ENCODE measurements around the gene BMX. TPM values are rescaled to one million over a fixed set of nuclear protein-coding genes. Genes with fewer than 3 reads are reported as not detected.

BMX gene
- total RNA-seq, 1 donor from 2014 or later = 2.0 TPM

DNA sequence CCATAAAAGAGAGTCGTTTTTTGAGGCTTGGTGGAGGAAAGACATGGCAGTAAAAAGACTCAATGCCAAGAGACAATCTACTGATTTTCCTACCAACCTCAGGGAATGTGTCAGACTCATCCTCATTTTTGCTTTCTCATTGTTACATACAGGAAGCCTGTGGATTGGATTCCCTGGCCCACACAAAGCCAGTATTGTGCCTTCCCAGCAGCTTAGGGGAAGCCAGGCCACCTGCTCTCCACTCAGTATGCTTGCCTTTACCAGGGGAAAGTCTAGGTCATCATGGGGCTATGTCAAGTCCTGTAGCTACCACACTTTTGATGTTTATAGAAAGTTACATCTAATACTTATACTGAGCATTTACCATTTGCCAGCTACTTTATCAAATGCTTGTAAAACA is 11.0 kb downstream of the BMX start:
- Histone ChIP-seq H3K27ac (no peak overlapping the region), H3K9me3 (no peaks in the 10 kb centered on the region), H3K4me3 (no peak overlapping the region), H3K4me1 (no peaks in the 10 kb centered on the region), H3K36me3 (no peaks in the 10 kb centered on the region), H3K27me3 (no peaks in the 10 kb centered on the region)
- no peak for DNase-seq (ENCODE audit: extremely low spot score in 2 of 2)
- TF ChIP-seq POLR2A (IDR thresholded peaks at IDR 0.05) (no peak), POLR2AphosphoS5 (IDR thresholded peaks at IDR 0.05; ENCODE audit: insufficient read depth in 1 of 2, low read depth in 1 of 2) (no peak)
- TF ChIP-seq, protein P1, sequence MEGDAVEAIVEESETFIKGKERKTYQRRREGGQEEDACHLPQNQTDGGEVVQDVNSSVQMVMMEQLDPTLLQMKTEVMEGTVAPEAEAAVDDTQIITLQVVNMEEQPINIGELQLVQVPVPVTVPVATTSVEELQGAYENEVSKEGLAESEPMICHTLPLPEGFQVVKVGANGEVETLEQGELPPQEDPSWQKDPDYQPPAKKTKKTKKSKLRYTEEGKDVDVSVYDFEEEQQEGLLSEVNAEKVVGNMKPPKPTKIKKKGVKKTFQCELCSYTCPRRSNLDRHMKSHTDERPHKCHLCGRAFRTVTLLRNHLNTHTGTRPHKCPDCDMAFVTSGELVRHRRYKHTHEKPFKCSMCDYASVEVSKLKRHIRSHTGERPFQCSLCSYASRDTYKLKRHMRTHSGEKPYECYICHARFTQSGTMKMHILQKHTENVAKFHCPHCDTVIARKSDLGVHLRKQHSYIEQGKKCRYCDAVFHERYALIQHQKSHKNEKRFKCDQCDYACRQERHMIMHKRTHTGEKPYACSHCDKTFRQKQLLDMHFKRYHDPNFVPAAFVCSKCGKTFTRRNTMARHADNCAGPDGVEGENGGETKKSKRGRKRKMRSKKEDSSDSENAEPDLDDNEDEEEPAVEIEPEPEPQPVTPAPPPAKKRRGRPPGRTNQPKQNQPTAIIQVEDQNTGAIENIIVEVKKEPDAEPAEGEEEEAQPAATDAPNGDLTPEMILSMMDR (IDR thresholded peaks at IDR 0.05) = no peak
- intact Hi-C loops (cut with DNase I) = no loop called here

- no peak overlapping the region for H3K4me3 ChIP-seq
- no peak for DNase-seq (ENCODE audit: extremely low spot score in 2 of 2)
- no peaks in the 10 kb centered on the region for H3K9me3 ChIP-seq
- H3K27ac ChIP-seq = no peak overlapping the region
- no peaks in the 10 kb centered on the region for H3K4me1 ChIP-seq
- H3K27me3 ChIP-seq = no peaks in the 10 kb centered on the region
- H3K36me3 ChIP-seq = no peaks in the 10 kb centered on the region
- intact Hi-C loops (cut with DNase I) = no loop called here
- TF ChIP-seq POLR2A (IDR thresholded peaks at IDR 0.05) (no peak), POLR2AphosphoS5 (IDR thresholded peaks at IDR 0.05; ENCODE audit: insufficient read depth in 1 of 2, low read depth in 1 of 2) (no peak)
- TF ChIP-seq, protein P1 (IDR thresholded peaks at IDR 0.05) = no peak
Measured at GRCh38 chrX:15512401-15512965, 11.9 kb downstream of the BMX start.

DNA sequence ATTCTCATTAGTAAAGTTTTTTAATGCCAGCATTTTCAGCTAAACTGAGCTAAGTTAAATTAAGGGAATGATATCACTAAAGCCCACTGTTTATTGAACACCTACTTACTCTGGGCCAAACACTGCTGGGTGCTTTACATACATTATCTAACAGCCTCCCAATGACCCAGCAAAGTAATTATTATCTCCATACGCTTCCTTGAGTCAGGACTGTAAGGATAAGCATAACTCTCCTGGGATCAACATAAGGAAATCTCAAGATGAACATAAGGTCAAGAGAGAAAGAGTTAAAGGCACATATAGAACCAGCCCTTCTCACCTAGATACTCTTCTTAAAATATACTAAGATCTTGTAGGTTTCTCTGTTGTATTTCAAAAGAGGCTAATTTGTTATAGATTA is 13.7 kb downstream of the BMX start:
- H3K36me3 ChIP-seq = no peaks in the 10 kb centered on the region
- H3K27ac ChIP-seq = no peak overlapping the region
- TF ChIP-seq POLR2A (IDR thresholded peaks at IDR 0.05) (no peak), POLR2AphosphoS5 (IDR thresholded peaks at IDR 0.05; ENCODE audit: insufficient read depth in 1 of 2, low read depth in 1 of 2) (no peak)
- TF ChIP-seq, protein P1 (IDR thresholded peaks at IDR 0.05) = no peak
- no peaks in the 10 kb centered on the region for H3K9me3 ChIP-seq
- H3K4me3 ChIP-seq = no peak overlapping the region
- DNase-seq (ENCODE audit: extremely low spot score in 2 of 2) = no peak
- intact Hi-C loops (cut with DNase I) = no loop called here
- H3K4me1 ChIP-seq = no peaks in the 10 kb centered on the region
- no peaks in the 10 kb centered on the region for H3K27me3 ChIP-seq

DNA sequence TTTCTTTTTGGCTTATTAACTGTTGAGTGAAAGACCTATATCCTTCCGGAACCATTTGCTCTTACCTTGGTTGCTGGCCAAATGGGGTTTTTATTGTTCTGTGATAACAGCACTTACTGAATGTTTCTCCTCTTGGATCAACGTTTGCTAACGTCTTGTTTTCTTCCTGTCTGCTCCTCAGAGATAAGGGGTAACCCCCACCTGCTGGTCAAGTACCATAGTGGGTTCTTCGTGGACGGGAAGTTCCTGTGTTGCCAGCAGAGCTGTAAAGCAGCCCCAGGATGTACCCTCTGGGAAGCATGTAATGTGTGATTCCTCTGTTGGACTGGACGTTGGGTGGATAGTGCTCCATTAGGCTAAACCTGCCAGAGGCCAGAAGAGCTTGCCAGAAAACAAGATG is 15.3 kb downstream of the BMX start:
- no peak for DNase-seq (ENCODE audit: extremely low spot score in 2 of 2)
- intact Hi-C loops (cut with DNase I) = no loop called here
- no peak overlapping the region for H3K27ac ChIP-seq
- H3K4me1 ChIP-seq = no peaks in the 10 kb centered on the region
- no peaks in the 10 kb centered on the region for H3K9me3 ChIP-seq
- H3K36me3 ChIP-seq = no peaks in the 10 kb centered on the region
- TF ChIP-seq POLR2AphosphoS5 (IDR thresholded peaks at IDR 0.05; ENCODE audit: insufficient read depth in 1 of 2, low read depth in 1 of 2) = peak in 1 of 2 donors; percentile 25
- TF ChIP-seq, protein P1 (IDR thresholded peaks at IDR 0.05) = no peak
- no peaks in the 10 kb centered on the region for H3K27me3 ChIP-seq
- H3K4me3 ChIP-seq = no peak overlapping the region

- intact Hi-C loops (cut with DNase I) = no loop called here
- TF ChIP-seq POLR2AphosphoS5 (IDR thresholded peaks at IDR 0.05; ENCODE audit: insufficient read depth in 1 of 2, low read depth in 1 of 2) (no peak), POLR2A (IDR thresholded peaks at IDR 0.05) (no peak)
- TF ChIP-seq, protein P1 (IDR thresholded peaks at IDR 0.05) = no peak
Measured at GRCh38 chrX:15522464-15522863, 21.9 kb downstream of the BMX start.

More at GRCh38 chrX:15522464-15522863, 21.9 kb downstream of the BMX start:
- Histone ChIP-seq H3K36me3 (no peaks in the 10 kb centered on the region), H3K27ac (no peak overlapping the region), H3K4me1 (no peaks in the 10 kb centered on the region), H3K27me3 (no peaks in the 10 kb centered on the region), H3K4me3 (no peak overlapping the region), H3K9me3 (no peaks in the 10 kb centered on the region)
- DNase-seq (ENCODE audit: extremely low spot score in 2 of 2) = no peak

Measured in vagina (tissue), 2 donors.